EL (cell line): ENCODE measurements around the gene RNF213.
"Not testable (repeated sequence)": the region's sequence is repeated elsewhere in the genome, so short reads cannot be mapped to it uniquely, and the experiment has no call there.

Experiments
- DNase-seq: peaks from one replicate; pipeline ENCODE4 v3.0.0-alpha.2; 2016

Gene RNF213

DNA sequence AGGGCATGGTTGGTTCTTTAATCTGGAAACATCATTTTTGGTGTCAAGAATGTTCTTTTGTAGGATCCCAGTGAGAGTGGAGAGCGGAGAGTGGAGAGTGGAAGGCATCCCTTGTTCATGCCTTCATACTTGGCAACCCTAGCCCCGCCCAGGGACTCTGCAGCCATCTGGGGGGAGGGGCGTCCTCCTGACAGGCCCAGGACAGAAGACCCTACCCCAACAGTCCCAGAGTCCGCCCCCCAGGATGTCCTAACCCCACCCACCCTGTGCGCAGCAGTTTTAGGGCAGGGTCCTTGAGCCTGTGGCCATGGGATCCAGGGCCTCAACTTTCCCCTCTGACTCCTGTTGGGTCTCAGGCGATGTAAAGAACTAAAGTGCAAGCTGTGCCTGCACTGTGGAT lies 36.0 kb upstream of the RNF213 start:
- DNase-seq, result no peak

DNA sequence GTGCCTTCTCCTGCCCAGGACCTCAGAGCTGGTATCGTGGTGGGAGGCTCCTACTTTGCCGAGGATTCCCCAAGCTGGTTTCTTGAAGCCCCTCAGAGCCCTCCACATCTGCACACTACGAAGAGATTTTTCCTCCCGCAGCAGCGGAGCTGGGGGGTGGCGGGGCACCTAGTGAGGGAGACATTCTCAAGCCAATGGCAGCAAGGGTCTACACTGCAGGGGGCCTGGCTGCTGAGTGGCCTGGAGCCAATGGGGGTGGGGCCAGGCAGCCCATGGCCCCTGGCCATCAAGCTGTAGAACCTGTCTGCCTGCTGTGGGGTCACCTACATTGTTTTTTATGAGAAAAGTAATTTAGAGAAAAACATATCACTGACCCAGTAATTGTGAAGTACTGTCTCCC lies 35.4 kb upstream of the RNF213 start:
- DNase-seq, result no peak

- no peak for DNase-seq
Measured at GRCh38 chr17:80227156-80227555, 33.5 kb upstream of the RNF213 start.

GRCh38 chr17:80227666-80228065 lies 33.0 kb upstream of the RNF213 start:
- DNase-seq, result no peak

- DNase-seq, result no peak
Measured at GRCh38 chr17:80228477-80228876, 32.2 kb upstream of the RNF213 start.

DNA sequence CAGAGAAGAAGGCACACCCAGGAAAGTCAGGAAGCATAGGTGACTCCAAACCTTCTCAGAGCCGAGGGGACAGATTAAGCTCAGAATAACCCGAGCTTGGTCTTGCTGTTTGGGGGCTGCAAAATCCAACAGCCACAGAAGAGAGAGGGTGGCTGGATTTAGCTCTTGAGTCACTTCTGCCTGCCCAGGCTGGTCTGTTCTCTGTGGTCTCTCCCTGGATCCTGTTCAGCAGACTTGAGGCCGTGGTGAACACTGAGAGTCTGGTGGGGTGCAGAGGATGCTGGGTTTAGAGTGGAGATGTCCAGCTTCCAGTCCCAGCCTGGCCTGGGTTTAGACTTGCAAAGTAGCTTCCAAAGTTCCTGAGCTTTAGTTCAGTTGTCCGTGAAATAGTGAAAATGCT lies 31.6 kb upstream of the RNF213 start:
- no peak for DNase-seq

GRCh38 chr17:80232438-80232837 lies 28.2 kb upstream of the RNF213 start:
- no peak for DNase-seq

- no peak for DNase-seq
Measured at GRCh38 chr17:80233202-80233601, 27.4 kb upstream of the RNF213 start.

- no peak for DNase-seq
Measured at GRCh38 chr17:80236911-80237310, 23.7 kb upstream of the RNF213 start.

GRCh38 chr17:80237386-80237785 lies 23.3 kb upstream of the RNF213 start:
- DNase-seq, result no peak

DNA sequence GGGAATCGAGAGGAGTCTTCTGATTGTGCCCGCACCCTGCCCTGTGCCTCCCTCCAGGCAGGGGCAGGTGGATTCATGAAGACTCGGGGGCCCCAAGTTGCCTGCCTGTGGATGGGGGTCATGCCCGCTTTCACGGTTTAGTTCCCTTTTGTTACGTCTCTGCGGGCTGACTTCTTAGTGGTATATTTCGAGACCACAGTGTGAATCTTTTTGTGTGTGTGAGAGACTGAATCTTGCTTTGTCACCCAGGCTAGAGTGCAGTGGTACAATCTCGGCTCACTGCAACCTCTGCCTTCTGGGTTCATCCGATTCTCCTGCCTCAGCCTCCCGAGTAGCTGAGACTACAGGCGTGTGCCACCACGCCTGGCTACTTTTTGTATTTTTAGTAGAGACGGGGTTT lies 18.1 kb upstream of the RNF213 start:
- DNase-seq, result no peak

GRCh38 chr17:80243526-80244433 lies 16.9 kb upstream of the RNF213 start:
- no peak for DNase-seq

DNA sequence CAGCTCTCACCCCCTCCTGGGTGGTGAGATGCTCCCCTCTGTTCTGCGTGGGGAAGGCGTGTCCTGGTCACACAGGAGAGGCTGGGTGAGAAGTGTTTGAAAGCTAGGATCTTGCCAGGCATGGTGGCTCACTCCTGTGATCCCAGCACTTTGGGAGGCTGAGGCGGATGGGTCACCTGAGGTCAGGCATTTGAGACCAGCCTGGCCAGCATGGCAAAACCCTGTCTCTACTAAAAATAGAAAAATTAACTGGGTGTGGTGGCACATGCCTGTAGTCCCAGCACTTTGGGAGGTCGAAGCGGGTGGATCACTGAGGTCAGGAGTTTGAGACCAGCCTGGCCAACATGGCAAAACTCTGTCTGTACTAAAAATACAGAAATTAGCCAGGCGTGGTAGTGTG lies 16.2 kb upstream of the RNF213 start:
- not testable (repeated sequence) for DNase-seq

GRCh38 chr17:80244871-80245509 lies 15.7 kb upstream of the RNF213 start:
- no peak for DNase-seq

DNA sequence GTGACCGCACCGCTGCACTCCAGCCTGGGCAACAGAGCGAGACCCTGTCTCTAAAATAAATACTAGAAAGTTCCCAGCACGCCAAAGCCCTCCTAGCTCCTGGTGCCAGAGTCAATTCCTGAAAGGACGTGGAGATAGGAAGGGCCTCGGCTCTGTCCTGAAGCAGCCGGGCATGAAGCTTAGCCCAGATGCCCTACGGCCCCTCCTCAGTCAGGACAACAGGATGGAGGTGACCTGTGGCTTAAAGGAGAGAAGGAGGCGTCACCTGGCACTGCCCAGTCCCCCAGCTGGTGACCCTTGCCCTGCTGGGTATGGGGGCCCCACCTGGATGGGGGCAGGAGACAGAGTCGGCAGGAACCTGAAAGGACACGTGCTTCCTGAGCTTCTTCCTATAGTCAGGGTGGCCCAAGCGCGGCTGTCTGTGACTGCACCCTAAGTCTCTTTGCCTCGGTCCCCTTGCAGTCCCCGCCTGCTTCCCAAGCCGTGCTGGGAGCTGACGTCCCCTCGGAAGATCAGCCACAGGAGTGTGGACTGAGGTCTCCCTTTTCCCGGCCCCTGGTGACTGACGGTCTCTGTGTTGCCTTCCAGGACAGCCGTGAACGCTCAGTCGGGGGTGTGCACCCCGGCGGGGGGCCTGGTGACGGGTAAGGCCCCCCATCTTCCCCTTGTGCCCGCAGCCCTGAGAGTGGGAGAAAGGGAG lies 14.9 kb upstream of the RNF213 start:
- no peak for DNase-seq

GRCh38 chr17:80246266-80246681 lies 14.4 kb upstream of the RNF213 start:
- DNase-seq, result no peak

DNA sequence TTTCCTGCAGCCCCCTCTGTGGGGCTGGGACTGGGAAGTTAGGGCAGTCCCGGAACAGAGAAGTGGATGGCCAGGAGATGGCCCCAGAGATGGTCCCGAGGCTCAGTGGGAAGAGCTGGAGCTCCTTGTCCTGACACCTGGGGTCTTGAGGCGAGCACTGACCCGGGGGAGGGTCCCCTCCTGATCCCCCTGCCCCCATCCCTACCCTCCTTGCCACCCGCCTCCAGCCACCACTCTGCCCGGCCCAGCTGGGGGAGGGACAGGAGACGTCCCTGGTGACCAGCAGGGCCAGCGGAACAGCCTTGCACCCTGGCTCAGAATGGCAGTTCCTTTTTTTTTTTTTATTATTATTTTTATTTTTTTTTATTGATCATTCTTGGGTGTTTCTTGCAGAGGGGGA lies 13.9 kb upstream of the RNF213 start:
- no peak for DNase-seq

DNA sequence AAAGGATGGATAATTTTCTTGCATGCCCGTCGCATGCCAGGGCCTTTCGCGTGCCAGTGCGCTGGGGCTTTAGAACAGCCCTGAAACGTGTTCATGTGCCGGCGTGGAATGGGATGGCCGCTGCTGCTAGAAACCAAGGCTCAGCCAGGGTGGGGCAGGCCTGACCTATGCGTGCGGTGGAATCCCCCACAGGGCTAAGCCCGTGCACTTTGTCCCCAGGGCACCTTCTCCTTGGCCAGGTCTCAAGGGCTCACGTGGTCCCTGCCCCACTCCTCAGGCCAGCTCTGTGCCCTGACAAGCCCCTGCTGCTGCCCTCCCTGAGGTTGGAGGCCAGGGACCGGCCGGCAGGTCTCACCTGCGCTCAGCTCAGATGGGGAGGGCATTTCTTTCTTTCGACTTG lies 13.1 kb upstream of the RNF213 start:
- DNase-seq, result no peak

GRCh38 chr17:80248001-80248893 lies 12.4 kb upstream of the RNF213 start:
- no peak for DNase-seq

GRCh38 chr17:80248894-80249710 lies 11.6 kb upstream of the RNF213 start:
- DNase-seq, result no peak

GRCh38 chr17:80251966-80252365 lies 8.7 kb upstream of the RNF213 start:
- no peak for DNase-seq

DNA sequence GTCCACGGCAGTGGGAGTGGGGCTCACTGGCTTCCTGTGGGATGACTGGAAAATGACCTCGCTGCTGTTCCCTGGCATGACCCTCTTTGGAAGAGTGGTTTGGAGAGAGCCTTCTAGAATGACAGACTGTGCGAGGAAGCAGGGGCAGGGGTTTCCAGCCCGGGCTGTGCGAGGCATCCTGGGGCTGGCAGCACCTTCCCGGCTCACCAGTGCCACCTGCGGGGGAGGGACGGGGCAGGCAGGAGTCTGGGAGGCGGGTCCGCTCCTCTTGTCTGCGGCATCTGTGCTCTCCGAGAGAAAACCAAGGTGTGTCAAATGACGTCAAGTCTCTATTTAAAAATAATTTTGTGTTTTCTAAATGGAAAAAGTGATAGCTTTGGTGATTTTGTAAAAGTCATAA lies 7.8 kb upstream of the RNF213 start:
- no peak for DNase-seq
